ENCODE data around the gene BANK1. TPM values are rescaled to one million over a fixed set of nuclear protein-coding genes. Genes with fewer than 3 reads are reported as not detected.

BANK1 gene
- total RNA-seq, 1 experiment from 2014 or later, result 2.4 TPM

GRCh38 chr4:102114118-102114630 lies 323.6 kb downstream of the BANK1 start (continued):
- no peak for TF ChIP-seq REST (IDR thresholded peaks at IDR 0.05; ENCODE audit: low read depth)
- no peak for TF ChIP-seq ATF3 (IDR thresholded peaks at IDR 0.05)
- no peak for TF ChIP-seq EZH2phosphoT487 (IDR thresholded peaks at IDR 0.05; ENCODE audit: borderline replicate concordance)
- no peak for TF ChIP-seq SIN3A (IDR thresholded peaks at IDR 0.05; ENCODE audit: low read depth)
- TF ChIP-seq ZBTB33 (IDR thresholded peaks at IDR 0.05; ENCODE audit: extremely low read depth, insufficient replicate concordance, low read length), result no peak
- TF ChIP-seq ELF1 (IDR thresholded peaks at IDR 0.05; ENCODE audit: borderline replicate concordance, low read depth), result no peak

GRCh38 chr4:102116121-102116520 lies 325.6 kb downstream of the BANK1 start:
- H3K27me3 ChIP-seq (ENCODE audit: insufficient read depth, low read length), result no peaks in the 10 kb centered on the region
- intact Hi-C loops (cut with micrococcal nuclease), result no loop called here
- ChIA-PET POLR2A (no interaction called here), CTCF (no interaction called here), RAD21 (ENCODE audit: low non-redundant PET in 1 of 2, low total read pairs in 2 of 2, uncharacterized antibody in 2 of 2, unreplicated experiment in 2 of 2) (no interaction called here)
- no peak overlapping the region for H3K4me3 ChIP-seq (replicated peaks in 1 of 2; ENCODE audit: low read depth in 1 of 2, low read length in 2 of 2)
- H3K9me3 ChIP-seq (ENCODE audit: control insufficient read depth in 1 of 2, insufficient read depth in 1 of 2, low read depth in 1 of 2, low read length in 2 of 2), result peaks cover 0 to 9% of the 10 kb centered on the region in 2 experiments; a peak in 1 of 4 replicates
- ATAC-seq (no peak), DNase-seq (ENCODE audit: low read depth, low spot score) (no peak)
- H3K36me3 ChIP-seq (ENCODE audit: control insufficient read depth in 1 of 2, insufficient read depth in 2 of 2, low read length in 2 of 2), result no peaks in the 10 kb centered on the region
- H3K79me2 ChIP-seq (ENCODE audit: insufficient read depth, low read length), result no peaks in the 10 kb centered on the region
- H3K4me2 ChIP-seq (ENCODE audit: low read length), result no peak overlapping the region
- no peak overlapping the region for H3K27ac ChIP-seq (ENCODE audit: low read depth, low read length)
- no peaks in the 10 kb centered on the region for H3K4me1 ChIP-seq (ENCODE audit: control insufficient read depth in 1 of 2, insufficient read depth in 2 of 2, low read length in 2 of 2)
- no peak overlapping the region for H2AFZ ChIP-seq (ENCODE audit: low read depth, low read length, poor library complexity, severe bottlenecking)
- no peak for TF ChIP-seq ZNF274 (IDR thresholded peaks at IDR 0.05; ENCODE audit: low read depth, low read length)
- TF ChIP-seq ELF1 (IDR thresholded peaks at IDR 0.05; ENCODE audit: borderline replicate concordance, low read depth), result no peak
- TF ChIP-seq YY1 (IDR thresholded peaks at IDR 0.05; ENCODE audit: extremely low read depth, insufficient replicate concordance, low read depth, low read length), result no peak
- TF ChIP-seq EGR1 (IDR thresholded peaks at IDR 0.05; ENCODE audit: low read depth), result no peak
- no TSS peak for BruUV-seq (replicated peaks)
- no peaks in the 10 kb centered on the region for H4K20me1 ChIP-seq (ENCODE audit: insufficient read depth)
- no peaks in the 10 kb centered on the region for H3K9me2 ChIP-seq (ENCODE audit: insufficient read depth)
- H3K9ac ChIP-seq (ENCODE audit: low read length), result no peak overlapping the region

Measured in HCT116 (cell line).